Airway epithelial cell (primary cell): ENCODE results near the gene UBC. TPM values are rescaled to one million over a fixed set of nuclear protein-coding genes. Genes with fewer than 3 reads are reported as not detected.

Experiments
- total RNA-seq: library from RNA; depleted of rRNA; stranded (reverse); fragments of >200 nt; gene quantifications from 2 replicates; pipeline ENCODE4 v1.2.3, GENCODE V29; 2015

UBC gene
- total RNA-seq = 1,003 and 1,183 TPM in 2 replicates

GRCh38 chr12:124914392-124915238 lies at the start of gene UBC:
UBC (minus strand) TSS chr12:124914650; CDS start chr12:124913771, 879 bp downstream.

GRCh38 chr12:124863416-124864325 lies 50.8 kb downstream of the UBC start, which contains the start of gene SCARB1:
SCARB1 (minus strand) TSS chr12:124863864; CDS start chr12:124863720, 144 bp downstream.

Other genes with a start within 250 kb of the UBC start
- 91.2 and 142 TPM in 2 replicates for gene SCARB1, start 50.8 kb downstream of the UBC start, total RNA-seq
- gene DHX37, start 74.5 kb upstream of the UBC start, total RNA-seq = 13.7 and 16.4 TPM in 2 replicates
- 18.1 and 23.3 TPM in 2 replicates for gene BRI3BP, start 79.0 kb upstream of the UBC start, total RNA-seq
- gene AACS, start 150.8 kb upstream of the UBC start, total RNA-seq = 36.9 and 37.3 TPM in 2 replicates